ENCODE results near the gene SYT12.
"Not testable (repeated sequence)": the region's sequence is repeated elsewhere in the genome, so short reads cannot be mapped to it uniquely, and the experiment has no call there.

GRCh38 chr11:67005200-67005599 lies 17.7 kb upstream of the SYT12 start:
- TF ChIP-seq, protein P1, sequence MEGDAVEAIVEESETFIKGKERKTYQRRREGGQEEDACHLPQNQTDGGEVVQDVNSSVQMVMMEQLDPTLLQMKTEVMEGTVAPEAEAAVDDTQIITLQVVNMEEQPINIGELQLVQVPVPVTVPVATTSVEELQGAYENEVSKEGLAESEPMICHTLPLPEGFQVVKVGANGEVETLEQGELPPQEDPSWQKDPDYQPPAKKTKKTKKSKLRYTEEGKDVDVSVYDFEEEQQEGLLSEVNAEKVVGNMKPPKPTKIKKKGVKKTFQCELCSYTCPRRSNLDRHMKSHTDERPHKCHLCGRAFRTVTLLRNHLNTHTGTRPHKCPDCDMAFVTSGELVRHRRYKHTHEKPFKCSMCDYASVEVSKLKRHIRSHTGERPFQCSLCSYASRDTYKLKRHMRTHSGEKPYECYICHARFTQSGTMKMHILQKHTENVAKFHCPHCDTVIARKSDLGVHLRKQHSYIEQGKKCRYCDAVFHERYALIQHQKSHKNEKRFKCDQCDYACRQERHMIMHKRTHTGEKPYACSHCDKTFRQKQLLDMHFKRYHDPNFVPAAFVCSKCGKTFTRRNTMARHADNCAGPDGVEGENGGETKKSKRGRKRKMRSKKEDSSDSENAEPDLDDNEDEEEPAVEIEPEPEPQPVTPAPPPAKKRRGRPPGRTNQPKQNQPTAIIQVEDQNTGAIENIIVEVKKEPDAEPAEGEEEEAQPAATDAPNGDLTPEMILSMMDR (conservative IDR thresholded peaks at IDR 0.05; ENCODE audit: low read length) = not testable (repeated sequence)
- not testable (repeated sequence) for TF ChIP-seq EZH2phosphoT487 (IDR thresholded peaks at IDR 0.05; ENCODE audit: borderline replicate concordance)

Data from Loucy (cell line).